ENCODE data around the gene STK4.

DNA sequence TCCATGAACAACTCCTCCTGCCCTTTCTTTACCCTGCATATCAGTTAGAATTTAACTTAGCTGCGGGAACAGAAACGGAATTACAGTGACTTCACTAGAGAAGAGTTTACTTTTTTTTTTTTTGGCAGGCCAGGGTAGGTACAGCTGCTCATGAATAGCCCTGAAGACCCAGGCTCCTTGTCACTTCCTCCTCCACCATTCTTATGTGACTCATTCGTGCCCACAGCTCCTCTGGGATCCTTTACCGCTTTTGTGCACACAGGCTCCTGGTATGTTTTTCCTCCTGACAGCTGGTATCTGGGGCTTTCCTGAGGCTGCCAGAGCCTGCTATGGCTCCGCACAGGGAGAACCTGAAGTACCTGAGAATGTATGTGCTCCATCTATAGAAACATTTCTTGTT, 138.5 kb downstream of the STK4 start:
- TF ChIP-seq, protein P1, sequence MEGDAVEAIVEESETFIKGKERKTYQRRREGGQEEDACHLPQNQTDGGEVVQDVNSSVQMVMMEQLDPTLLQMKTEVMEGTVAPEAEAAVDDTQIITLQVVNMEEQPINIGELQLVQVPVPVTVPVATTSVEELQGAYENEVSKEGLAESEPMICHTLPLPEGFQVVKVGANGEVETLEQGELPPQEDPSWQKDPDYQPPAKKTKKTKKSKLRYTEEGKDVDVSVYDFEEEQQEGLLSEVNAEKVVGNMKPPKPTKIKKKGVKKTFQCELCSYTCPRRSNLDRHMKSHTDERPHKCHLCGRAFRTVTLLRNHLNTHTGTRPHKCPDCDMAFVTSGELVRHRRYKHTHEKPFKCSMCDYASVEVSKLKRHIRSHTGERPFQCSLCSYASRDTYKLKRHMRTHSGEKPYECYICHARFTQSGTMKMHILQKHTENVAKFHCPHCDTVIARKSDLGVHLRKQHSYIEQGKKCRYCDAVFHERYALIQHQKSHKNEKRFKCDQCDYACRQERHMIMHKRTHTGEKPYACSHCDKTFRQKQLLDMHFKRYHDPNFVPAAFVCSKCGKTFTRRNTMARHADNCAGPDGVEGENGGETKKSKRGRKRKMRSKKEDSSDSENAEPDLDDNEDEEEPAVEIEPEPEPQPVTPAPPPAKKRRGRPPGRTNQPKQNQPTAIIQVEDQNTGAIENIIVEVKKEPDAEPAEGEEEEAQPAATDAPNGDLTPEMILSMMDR (IDR thresholded peaks at IDR 0.05), result no peak
- no peak for TF ChIP-seq POLR2A (IDR thresholded peaks at IDR 0.05)

Data from gastroesophageal sphincter (tissue), 3 donors.